Measurements from ENCODE around the gene PC.
A peak's percentile ranks its signal among the peaks of the same experiment; 100 is the strongest.
"Not testable (repeated sequence)": the region's sequence is repeated elsewhere in the genome, so short reads cannot be mapped to it uniquely, and the experiment has no call there.

Gene PC

GRCh38 chr11:66978717-66979116, 20.5 kb upstream of the PC start:
- DNase-seq (ENCODE audit: low read depth in 2 of 2): no peak

GRCh38 chr11:66978229-66978628, 20.0 kb upstream of the PC start:
- no peak for DNase-seq (ENCODE audit: low read depth in 2 of 2)

GRCh38 chr11:66976925-66977324, 18.7 kb upstream of the PC start:
- DNase-seq (ENCODE audit: low read depth in 2 of 2): no peak

GRCh38 chr11:66976028-66976467, 17.9 kb upstream of the PC start:
- DNase-seq (ENCODE audit: low read depth in 2 of 2): no peak

- DNase-seq (ENCODE audit: low read depth in 2 of 2): no peak
These were observed 17.3 kb upstream of the PC start for GRCh38 chr11:66975405-66976027.

- no peak for DNase-seq (ENCODE audit: low read depth in 2 of 2)
These were observed 16.7 kb upstream of the PC start, which contains the start of gene C11orf86 for GRCh38 chr11:66974724-66975404. TSS of gene C11orf86 (plus strand) at chr11:66975304. CDS start at chr11:66975363, 59 bp downstream.

- DNase-seq (ENCODE audit: low read depth in 2 of 2): no peak
These were observed 15.9 kb upstream of the PC start for GRCh38 chr11:66973956-66974580.

- no peak for DNase-seq (ENCODE audit: low read depth in 2 of 2)
These were observed 13.3 kb upstream of the PC start for GRCh38 chr11:66971488-66971887.

GRCh38 chr11:66970807-66971442, 12.7 kb upstream of the PC start:
- DNase-seq (ENCODE audit: low read depth in 2 of 2): no peak

GRCh38 chr11:66970371-66970806, 12.2 kb upstream of the PC start:
- DNase-seq (ENCODE audit: low read depth in 2 of 2): no peak

GRCh38 chr11:66969584-66970225, 11.5 kb upstream of the PC start:
- no peak for DNase-seq (ENCODE audit: low read depth in 2 of 2)

GRCh38 chr11:66967670-66968425, 9.7 kb upstream of the PC start:
- no peak for DNase-seq (ENCODE audit: low read depth in 2 of 2)

- no peak for DNase-seq (ENCODE audit: low read depth in 2 of 2)
These were observed 8.2 kb upstream of the PC start for GRCh38 chr11:66966351-66966750.

- no peak for DNase-seq (ENCODE audit: low read depth in 2 of 2)
These were observed 6.3 kb upstream of the PC start for GRCh38 chr11:66964495-66964894.

GRCh38 chr11:66962801-66963200, 4.6 kb upstream of the PC start:
- no peak for DNase-seq (ENCODE audit: low read depth in 2 of 2)

- DNase-seq (ENCODE audit: low read depth in 2 of 2): no peak
These were observed 4.1 kb upstream of the PC start for GRCh38 chr11:66962247-66962646.

GRCh38 chr11:66961691-66962213, 3.6 kb upstream of the PC start:
- not testable (repeated sequence) for DNase-seq (ENCODE audit: low read depth in 2 of 2)

GRCh38 chr11:66958956-66959274, 732 bp upstream of the PC start:
- peak in 1 of 2 donors; percentile 6 for DNase-seq (ENCODE audit: low read depth in 2 of 2)

GRCh38 chr11:66957971-66958231, 282 bp downstream of the PC start:
- no peak for DNase-seq (ENCODE audit: low read depth in 2 of 2)

- no peak for DNase-seq (ENCODE audit: low read depth in 2 of 2)
These were observed 1.4 kb downstream of the PC start for GRCh38 chr11:66956689-66957290.

Measured in stimulated activated CD8-positive, alpha-beta memory T cell treated with anti-CD3 and anti-CD28 coated beads, Interleukin-7, amount 100 ng/mL, for 4 hours (primary cell).